HepG2 (cell line): ENCODE data around the gene ANKRD55. TPM values are rescaled to one million over a fixed set of nuclear protein-coding genes. Genes with fewer than 3 reads are reported as not detected.
"Not testable (repeated sequence)": the region's sequence is repeated elsewhere in the genome, so short reads cannot be mapped to it uniquely, and the experiment has no call there.

ENCODE experiments used
- ATAC-seq: fragments of 200-7000 bp; cut with Tn5 transposase; 3 replicates; pipeline ENCODE4 v1.9.1; 2020; ENCODE audit warnings: mild to moderate bottlenecking, moderate library complexity
- BruUV-seq: library from RNA; stranded (reverse); fragments of 400-500 nt; replicated peaks from 2 replicates; lab custom pipeline; 2021; lab: Mats Ljungman, UMichigan
- CTCF ChIA-PET: fragments of 300-600 bp; formaldehyde crosslinking; extraction: SDS; loops from one replicate; lab custom pipeline; 2021; ENCODE audit warnings: low total read pairs, inconsistent platforms, low intra/inter-chr PET ratio; lab: Yijun Ruan, JAX
- POLR2A ChIA-PET: fragments of 350-600 bp; sonication (Branson Sonifier 250); formaldehyde crosslinking; loops from one replicate; lab custom pipeline; 2020; ENCODE audit warnings: antibody characterized with exemption, inconsistent platforms; lab: Yijun Ruan, JAX
- DNase-seq: peaks from one replicate; pipeline ENCODE4 v3.0.0-alpha.2; 2015; ENCODE audit warnings: low spot score
- FAIRE-seq: peaks from 3 replicates; lab custom pipeline; 2011; peaks lifted over from hg19 to GRCh38; lab: Jason Lieb, UNC
- H2AFZ ChIP-seq: one replicate; pipeline ENCODE4 v1.6.1; 2011; ENCODE audit warnings: low read length, inconsistent platforms
- H3K27ac ChIP-seq: fragments of 300-600 bp; 3 replicates; pipeline ENCODE4 v1.8.0; 2011; ENCODE audit warnings: mixed run types, mild to moderate bottlenecking, mixed read lengths, low read length, inconsistent platforms; ENCODE audit not compliant: insufficient read depth; ENCODE audit errors: extremely low read length
- H3K27me3 ChIP-seq, 2 experiments: fragments of 200-600 bp in 1 of 2; 2 replicates in 1 of 2; 3 replicates in 1 of 2; pipeline versions ENCODE4 v1.6.0 to v1.8.0; 2011; ENCODE audit warnings: low read length in 2 of 2, mild to moderate bottlenecking in 2 of 2, moderate library complexity in 2 of 2, inconsistent platforms in 1 of 2; ENCODE audit not compliant: insufficient read depth in 2 of 2, control insufficient read depth in 1 of 2
- H3K36me3 ChIP-seq, 2 experiments: fragments of 200-600 bp in 1 of 2; replicated peaks in 1 of 2; 2 replicates in 1 of 2; 3 replicates in 1 of 2; pipeline versions ENCODE4 v1.5.1 to v1.8.0; 2011; ENCODE audit warnings: low read length in 2 of 2, inconsistent platforms in 1 of 2; ENCODE audit not compliant: insufficient read depth in 2 of 2, control insufficient read depth in 1 of 2
- H3K4me1 ChIP-seq: 2 replicates; pipeline ENCODE4 v1.5.1; 2012; ENCODE audit warnings: low read length, inconsistent platforms; ENCODE audit not compliant: insufficient read depth
- H3K4me2 ChIP-seq: 2 replicates; pipeline ENCODE4 v1.6.0; 2011; ENCODE audit warnings: low read depth, low read length, inconsistent platforms
- H3K4me3 ChIP-seq, 3 experiments: fragments of 200-600 bp in 1 of 3; sonication (generic), shearing (Covaris generic) in 1 of 3; replicated peaks in 1 of 3; 2 replicates each; pipeline ENCODE4 v1.5.1; 2011 to 2016; ENCODE audit warnings: low read length in 3 of 3, inconsistent platforms in 2 of 3, low read depth in 2 of 3, mild to moderate bottlenecking in 2 of 3, control low read depth in 1 of 3, mixed read lengths in 1 of 3; ENCODE audit not compliant: insufficient read depth in 1 of 3
- H3K79me2 ChIP-seq: one replicate; pipeline ENCODE4 v1.6.1; 2011; ENCODE audit warnings: low read length, inconsistent platforms; ENCODE audit not compliant: insufficient read depth
- H3K9ac ChIP-seq: 2 replicates; pipeline ENCODE4 v1.6.0; 2011; ENCODE audit warnings: mild to moderate bottlenecking, low read depth, low read length, inconsistent platforms; ENCODE audit not compliant: insufficient read depth
- H3K9me3 ChIP-seq: 2 replicates; pipeline ENCODE4 v1.5.1; 2012; ENCODE audit warnings: mild to moderate bottlenecking, low read length
- H4K20me1 ChIP-seq: 2 replicates; pipeline ENCODE4 v1.6.0; 2011; ENCODE audit warnings: inconsistent platforms, mild to moderate bottlenecking, low read length, moderate library complexity; ENCODE audit not compliant: insufficient read depth
- HCFC1 ChIP-seq: fragments of 150-350 bp; IDR thresholded peaks from 2 replicates; pipeline ENCODE4 v1.6.1; 2014; ENCODE audit warnings: low read depth, low read length
- NCOA2 ChIP-seq: sonication (generic); formaldehyde crosslinking; IDR thresholded peaks from 2 replicates; pipeline ENCODE4 v1.8.0; 2022; ENCODE audit warnings: inconsistent platforms
- ZNF430 ChIP-seq: sonication (generic); formaldehyde crosslinking; IDR thresholded peaks from 2 replicates; pipeline ENCODE4 v1.9.0; 2021; ENCODE audit warnings: mild to moderate bottlenecking, missing genetic modification reagents
- ZNF543 ChIP-seq: sonication (generic); formaldehyde crosslinking; IDR thresholded peaks from 2 replicates; pipeline ENCODE4 v1.4.0; 2020; ENCODE audit warnings: mild to moderate bottlenecking, missing genetic modification reagents
- ZNF549 ChIP-seq: sonication (generic); formaldehyde crosslinking; IDR thresholded peaks from 2 replicates; pipeline ENCODE4 v1.5.0; 2020; ENCODE audit warnings: missing genetic modification reagents
- ZNF850 ChIP-seq: sonication (generic); formaldehyde crosslinking; conservative IDR thresholded peaks from 2 replicates; pipeline ENCODE4 v1.9.0; 2021; ENCODE audit warnings: mild to moderate bottlenecking, missing genetic modification reagents
- WGBS: methylation state at CpG from one replicate; pipeline ENCODE4 v1.1.6; 2017; ENCODE audit warnings: low lambda C conversion rate; 5-methylcytosine and 5-hydroxymethylcytosine counted together
- in situ Hi-C: cut with HindIII; loops from 2 replicates; pipeline ENCODE4 v1.10.0; 2017; ENCODE audit warnings: low pct_unique_long_range_greater_than_20kb; ENCODE audit not compliant: extremely low pct_ligation_motif_present
- intact Hi-C: fragments of 100-400 bp; cut with micrococcal nuclease; formaldehyde crosslinking; loops from one replicate; pipeline ENCODE4 v1.10.0; 2022; ENCODE audit not compliant: unreplicated experiment
- polyA plus RNA-seq, 8 experiments: library from polyadenylated mRNA; depleted of rRNA in 3 of 8; stranded (reverse) in 7 of 8; unstranded in 1 of 8; fragments of >200 nt; fragmentation: Illumina TruSeq in 4 of 8; extraction: Trizol in 4 of 8; gene quantifications; 2 replicates each; pipeline versions ENCODE4 v1.2.1 to v1.2.3, GENCODE V29; 2011 to 2016; ENCODE audit warnings: low read depth in 4 of 8, missing spikeins in 1 of 8, mixed read lengths in 1 of 8; ENCODE audit not compliant: insufficient read depth in 1 of 8
- total RNA-seq, 5 experiments: library from RNA; depleted of rRNA; stranded (reverse); fragments of >200 nt; fragmentation: Illumina TruSeq; extraction: Trizol; gene quantifications; 2 replicates each; pipeline ENCODE4 v1.2.3, GENCODE V29; 2016; ENCODE audit warnings: low read depth in 1 of 5

Gene ANKRD55
- total and polyA plus RNA-seq, 2 of the 13 experiments (the other 11 are each of a cell fraction or from before 2014, with no cell fraction given), result 0.11 to 0.28 TPM

DNA sequence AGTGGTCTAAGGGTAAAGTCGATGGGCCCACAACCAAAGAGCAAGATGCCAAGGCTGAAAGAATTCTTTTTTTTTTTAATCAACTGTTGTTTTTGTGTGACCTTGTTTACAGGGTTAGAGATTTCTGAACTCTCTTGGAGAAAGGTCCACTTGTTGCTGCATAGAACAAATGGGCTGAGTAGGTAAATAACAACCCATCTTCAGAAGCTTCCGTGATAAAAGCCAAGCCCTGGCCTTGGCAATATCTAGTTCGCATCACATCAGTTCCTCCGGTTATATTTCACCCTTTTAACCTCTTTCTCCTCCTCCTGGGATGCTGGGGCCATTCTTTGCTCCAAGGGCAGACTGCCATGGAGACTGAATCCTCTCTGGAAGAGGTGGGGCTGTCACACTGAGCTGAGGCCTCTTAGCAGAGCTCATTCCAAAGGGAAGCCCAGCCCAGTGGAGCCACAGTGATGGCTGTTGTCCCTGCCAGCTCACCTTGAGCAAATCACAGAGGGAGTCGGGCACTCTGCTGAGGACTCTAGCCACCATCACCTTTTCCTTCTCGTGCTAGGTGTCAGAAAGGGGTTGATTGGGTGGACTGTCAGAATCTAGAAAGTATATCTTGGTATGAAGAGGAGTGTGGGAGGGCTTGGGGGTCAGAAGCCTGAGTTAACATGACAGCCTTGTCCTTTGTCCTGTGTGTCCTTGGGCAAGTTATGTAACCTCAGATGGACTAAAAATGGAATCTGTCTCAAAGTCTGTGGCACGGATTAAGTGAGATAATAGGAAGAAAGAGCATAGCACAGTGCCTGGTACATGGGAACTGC, 17.9 kb downstream of the ANKRD55 start (continued):
- TF ChIP-seq ZNF549 (no peak), ZNF543 (CRISPR knock-in tag) (no peak), ZNF850 (CRISPR knock-in tag) (no peak), HCFC1 (no peak), NCOA2 (CRISPR knock-in tag) (peak; percentile 80)

DNA sequence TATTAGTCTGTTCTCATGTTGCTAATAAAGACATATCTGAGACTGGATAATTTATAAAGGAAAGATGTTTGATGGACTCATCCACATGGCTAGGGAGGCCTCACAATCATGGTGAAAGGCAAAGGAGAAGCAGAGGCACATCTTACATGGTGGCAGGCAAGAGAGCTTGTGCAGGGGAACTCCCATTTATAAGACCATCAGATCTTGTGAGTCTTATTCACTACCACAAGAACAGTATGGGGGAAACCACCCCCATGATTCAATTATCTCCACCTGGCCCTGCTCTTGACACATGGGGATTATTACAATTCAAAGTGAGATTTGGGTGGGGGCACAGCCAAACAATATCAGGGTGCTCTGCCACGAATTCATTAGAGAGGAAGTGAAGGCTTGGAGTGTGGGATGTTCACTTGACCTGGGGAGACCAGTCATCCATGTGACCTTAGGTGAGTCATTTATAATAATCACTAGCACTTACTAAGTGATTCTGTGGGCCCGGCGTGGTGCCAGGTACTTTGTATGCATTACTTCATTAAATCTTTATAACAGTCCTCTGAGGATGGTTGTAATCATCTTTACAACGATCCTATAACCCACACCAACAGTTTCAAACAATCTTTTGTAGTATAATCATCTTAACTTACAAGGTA, 19.1 kb downstream of the ANKRD55 start:
- BruUV-seq, H3K4me3 ChIP-seq, DNase-seq, CTCF ChIA-PET, POLR2A ChIA-PET, ATAC-seq, H4K20me1 ChIP-seq, H3K27me3 ChIP-seq: not testable (repeated sequence)
- peaks cover 68% of the 10 kb centered on the region for H3K4me1 ChIP-seq
- TF ChIP-seq ZNF430 (CRISPR knock-in tag), result peak; percentile 100
- TF ChIP-seq, all 625 proteins: peak for 1; not testable (repeated sequence) for 624
- H3K9ac ChIP-seq, in situ Hi-C loops, H2AFZ ChIP-seq, FAIRE-seq, intact Hi-C loops, H3K4me2 ChIP-seq, H3K36me3 ChIP-seq, H3K79me2 ChIP-seq: not testable (repeated sequence)
- Histone ChIP-seq H3K9me3 (peaks cover 12% of the 10 kb centered on the region), H3K27ac (peak overlapping the region; percentile 54)
- WGBS, result 83% methylated on average over 4 of the region's 4 CpGs
